Astrocyte (in vitro differentiated cells and primary cell): ENCODE results near the gene SULT2B1. TPM values are rescaled to one million over a fixed set of nuclear protein-coding genes. Genes with fewer than 3 reads are reported as not detected.
"Not testable (repeated sequence)": the region's sequence is repeated elsewhere in the genome, so short reads cannot be mapped to it uniquely, and the experiment has no call there.

ENCODE experiments used
- DNase-seq: peaks from one replicate; pipeline ENCODE4 v3.0.0-alpha.2; 2010; ENCODE audit warnings: low read depth
- FAIRE-seq: peaks from 2 replicates; lab custom pipeline; 2011; peaks lifted over from hg19 to GRCh38; lab: Jason Lieb, UNC
- H2AFZ ChIP-seq: 2 replicates; pipeline ENCODE4 v1.6.0; 2012; ENCODE audit warnings: low read depth, low read length, inconsistent platforms
- H3K27ac ChIP-seq: 2 replicates; pipeline ENCODE4 v1.5.1; 2011; ENCODE audit warnings: low read depth, low read length, inconsistent platforms
- H3K27me3 ChIP-seq: 2 replicates; pipeline ENCODE4 v1.6.0; 2011; ENCODE audit warnings: low read length, inconsistent platforms; ENCODE audit not compliant: insufficient read depth
- H3K36me3 ChIP-seq: 2 replicates; pipeline ENCODE4 v1.5.1; 2011; ENCODE audit warnings: low read length, inconsistent platforms; ENCODE audit not compliant: insufficient read depth
- H3K4me1 ChIP-seq: 2 replicates; pipeline ENCODE4 v1.5.1; 2011; ENCODE audit warnings: low read length, inconsistent platforms; ENCODE audit not compliant: insufficient read depth
- H3K4me2 ChIP-seq: 2 replicates; pipeline ENCODE4 v1.6.0; 2012; ENCODE audit warnings: low read length, inconsistent platforms
- H3K4me3 ChIP-seq: 2 replicates; pipeline ENCODE4 v1.5.1; 2011; ENCODE audit warnings: low read depth, mild to moderate bottlenecking, low read length, inconsistent platforms; ENCODE audit not compliant: insufficient read depth
- H3K79me2 ChIP-seq: 2 replicates; pipeline ENCODE4 v1.6.0; 2012; ENCODE audit warnings: mild to moderate bottlenecking, low read length, inconsistent platforms; ENCODE audit not compliant: insufficient read depth
- H3K9ac ChIP-seq: 2 replicates; pipeline ENCODE4 v1.6.0; 2012; ENCODE audit warnings: mild to moderate bottlenecking, low read length, inconsistent platforms
- H3K9me3 ChIP-seq: 2 replicates; pipeline ENCODE4 v1.5.1; 2012; ENCODE audit warnings: low read depth, mild to moderate bottlenecking, low read length, inconsistent platforms; ENCODE audit not compliant: insufficient read depth
- H4K20me1 ChIP-seq: 2 replicates; pipeline ENCODE4 v1.6.0; 2012; ENCODE audit warnings: low read length, inconsistent platforms; ENCODE audit not compliant: insufficient read depth
- H3K27ac Mint-ChIP-seq: one replicate; pipeline ENCODE4 v1.8.0; 2021; ENCODE audit warnings: mild to moderate bottlenecking, mixed read lengths; ENCODE audit not compliant: unreplicated experiment
- H3K27me3 Mint-ChIP-seq: one replicate; pipeline ENCODE4 v1.8.0; 2021; ENCODE audit warnings: low read depth, mixed read lengths; ENCODE audit not compliant: unreplicated experiment
- H3K36me3 Mint-ChIP-seq: one replicate; pipeline ENCODE4 v1.8.0; 2021; ENCODE audit warnings: low read depth, mixed read lengths; ENCODE audit not compliant: unreplicated experiment
- H3K4me1 Mint-ChIP-seq: one replicate; pipeline ENCODE4 v1.8.0; 2021; ENCODE audit warnings: low read depth, mixed read lengths; ENCODE audit not compliant: unreplicated experiment
- H3K4me3 Mint-ChIP-seq: one replicate; pipeline ENCODE4 v1.8.0; 2021; ENCODE audit warnings: mild to moderate bottlenecking, moderate library complexity, mixed read lengths; ENCODE audit not compliant: unreplicated experiment
- H3K9me3 Mint-ChIP-seq: one replicate; pipeline ENCODE4 v1.8.0; 2021; ENCODE audit warnings: mild to moderate bottlenecking, mixed read lengths; ENCODE audit not compliant: unreplicated experiment
- EZH2 ChIP-seq: IDR thresholded peaks from 2 replicates; pipeline ENCODE4 v1.6.1; 2012; ENCODE audit warnings: mild to moderate bottlenecking, low read length, inconsistent platforms; ENCODE audit not compliant: insufficient read depth
- total RNA-seq: library from RNA; stranded (reverse); gene quantifications from 2 replicates; pipeline ENCODE4 v1.2.1, GENCODE V29; 2021
- TF ChIP-seq, protein P1 (sequence below): IDR thresholded peaks from 2 replicates; pipeline ENCODE4 v1.5.1; 2011; ENCODE audit warnings: low read depth, mild to moderate bottlenecking, inconsistent platforms, low read length, moderate library complexity; ENCODE audit not compliant: insufficient read depth

SULT2B1 gene
- total RNA-seq, 1 donor from 2014 or later: not detected

DNA sequence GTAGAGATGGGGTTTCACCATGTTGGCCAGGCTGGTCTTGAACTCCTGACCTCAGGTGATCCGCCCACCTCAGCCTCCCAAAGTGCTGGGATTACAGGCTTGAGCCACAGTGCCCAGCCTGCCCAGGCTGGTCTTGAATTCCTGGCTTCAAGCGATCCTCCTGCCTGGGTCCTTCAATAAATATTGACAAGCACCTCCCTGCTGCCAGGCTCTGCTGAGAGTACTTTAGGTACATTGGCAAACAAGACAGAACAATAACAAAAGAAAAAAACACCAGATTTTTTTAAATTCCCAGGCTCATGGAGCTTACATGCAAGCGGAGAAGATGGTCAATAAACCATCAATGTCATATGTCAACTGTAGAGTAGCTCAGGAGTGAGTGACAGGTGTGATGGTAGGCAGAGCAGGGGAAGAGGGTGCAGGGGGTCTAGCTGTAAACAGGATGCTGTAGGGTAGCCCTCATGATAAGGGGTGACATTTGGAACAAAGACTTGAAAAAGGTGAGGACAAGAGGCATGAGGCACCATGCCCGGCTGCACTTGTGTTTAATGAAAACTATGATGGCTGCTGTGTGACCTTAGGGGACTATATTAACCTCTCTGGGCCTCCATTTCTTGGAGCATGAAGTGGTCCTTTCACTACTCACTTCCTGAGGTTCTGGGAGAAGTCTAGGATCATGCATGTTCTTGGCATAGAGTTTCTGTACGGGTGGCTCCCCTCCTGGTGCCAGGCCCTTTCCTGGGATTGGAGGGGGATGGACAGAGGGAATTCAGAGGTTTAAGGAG, 19.6 kb downstream of the SULT2B1 start:
- H3K4me1 Mint-ChIP-seq: peaks cover 8% of the 10 kb centered on the region
- H3K9me3 ChIP-seq: no peaks in the 10 kb centered on the region
- H3K27me3 ChIP-seq: no peaks in the 10 kb centered on the region
- no peaks in the 10 kb centered on the region for H3K36me3 ChIP-seq
- H3K4me3 ChIP-seq: no peak overlapping the region
- H3K4me3 Mint-ChIP-seq: no peak overlapping the region
- H3K9me3 Mint-ChIP-seq: no peaks in the 10 kb centered on the region
- H3K4me2 ChIP-seq: no peak overlapping the region
- DNase-seq: no peak
- no peaks in the 10 kb centered on the region for H3K79me2 ChIP-seq
- no peaks in the 10 kb centered on the region for H4K20me1 ChIP-seq
- no peak overlapping the region for H3K27ac ChIP-seq
- peaks cover 12% of the 10 kb centered on the region for H3K4me1 ChIP-seq
- H3K9ac ChIP-seq: no peak overlapping the region
- H2AFZ ChIP-seq: no peak overlapping the region
- no peak for FAIRE-seq
- H3K36me3 Mint-ChIP-seq: no peaks in the 10 kb centered on the region
- H3K27ac Mint-ChIP-seq: no peak overlapping the region
- H3K27me3 Mint-ChIP-seq: peaks cover 3% of the 10 kb centered on the region
- TF ChIP-seq, protein P1, sequence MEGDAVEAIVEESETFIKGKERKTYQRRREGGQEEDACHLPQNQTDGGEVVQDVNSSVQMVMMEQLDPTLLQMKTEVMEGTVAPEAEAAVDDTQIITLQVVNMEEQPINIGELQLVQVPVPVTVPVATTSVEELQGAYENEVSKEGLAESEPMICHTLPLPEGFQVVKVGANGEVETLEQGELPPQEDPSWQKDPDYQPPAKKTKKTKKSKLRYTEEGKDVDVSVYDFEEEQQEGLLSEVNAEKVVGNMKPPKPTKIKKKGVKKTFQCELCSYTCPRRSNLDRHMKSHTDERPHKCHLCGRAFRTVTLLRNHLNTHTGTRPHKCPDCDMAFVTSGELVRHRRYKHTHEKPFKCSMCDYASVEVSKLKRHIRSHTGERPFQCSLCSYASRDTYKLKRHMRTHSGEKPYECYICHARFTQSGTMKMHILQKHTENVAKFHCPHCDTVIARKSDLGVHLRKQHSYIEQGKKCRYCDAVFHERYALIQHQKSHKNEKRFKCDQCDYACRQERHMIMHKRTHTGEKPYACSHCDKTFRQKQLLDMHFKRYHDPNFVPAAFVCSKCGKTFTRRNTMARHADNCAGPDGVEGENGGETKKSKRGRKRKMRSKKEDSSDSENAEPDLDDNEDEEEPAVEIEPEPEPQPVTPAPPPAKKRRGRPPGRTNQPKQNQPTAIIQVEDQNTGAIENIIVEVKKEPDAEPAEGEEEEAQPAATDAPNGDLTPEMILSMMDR: no peak
- no peak for TF ChIP-seq EZH2

DNA sequence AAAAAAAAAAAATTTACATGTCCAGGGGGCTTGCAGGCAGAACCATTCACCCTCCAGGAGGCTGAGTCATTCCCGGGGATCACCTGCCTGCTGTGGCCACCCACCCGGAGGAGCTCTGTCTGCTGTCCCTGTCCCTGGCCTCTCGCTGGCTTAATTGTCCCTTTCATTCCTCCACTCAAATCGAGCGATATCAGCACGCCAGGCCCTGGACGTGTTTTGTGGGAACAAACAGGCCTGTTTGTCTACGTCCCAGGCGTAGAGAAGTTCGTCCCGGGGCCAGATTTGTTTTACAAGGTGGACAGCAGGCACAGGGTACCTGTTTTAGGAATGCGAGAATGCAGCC, 21.2 kb downstream of the SULT2B1 start:
- Histone ChIP-seq H4K20me1 (no peaks in the 10 kb centered on the region), H2AFZ (no peak overlapping the region), H3K27me3 (no peaks in the 10 kb centered on the region), H3K4me3 (no peak overlapping the region), H3K4me2 (no peak overlapping the region), H3K36me3 (no peaks in the 10 kb centered on the region), H3K27ac (no peak overlapping the region), H3K9me3 (no peaks in the 10 kb centered on the region), H3K79me2 (no peaks in the 10 kb centered on the region), H3K4me1 (peaks cover 7% of the 10 kb centered on the region), H3K9ac (no peak overlapping the region)
- TF ChIP-seq EZH2: no peak
- TF ChIP-seq, protein P1: no peak
- Mint-ChIP-seq H3K9me3 (no peaks in the 10 kb centered on the region), H3K36me3 (no peaks in the 10 kb centered on the region), H3K27me3 (peaks cover 3% of the 10 kb centered on the region), H3K27ac (no peak overlapping the region), H3K4me1 (peaks cover 8% of the 10 kb centered on the region), H3K4me3 (no peak overlapping the region)
- FAIRE-seq: no peak
- no peak for DNase-seq

DNA sequence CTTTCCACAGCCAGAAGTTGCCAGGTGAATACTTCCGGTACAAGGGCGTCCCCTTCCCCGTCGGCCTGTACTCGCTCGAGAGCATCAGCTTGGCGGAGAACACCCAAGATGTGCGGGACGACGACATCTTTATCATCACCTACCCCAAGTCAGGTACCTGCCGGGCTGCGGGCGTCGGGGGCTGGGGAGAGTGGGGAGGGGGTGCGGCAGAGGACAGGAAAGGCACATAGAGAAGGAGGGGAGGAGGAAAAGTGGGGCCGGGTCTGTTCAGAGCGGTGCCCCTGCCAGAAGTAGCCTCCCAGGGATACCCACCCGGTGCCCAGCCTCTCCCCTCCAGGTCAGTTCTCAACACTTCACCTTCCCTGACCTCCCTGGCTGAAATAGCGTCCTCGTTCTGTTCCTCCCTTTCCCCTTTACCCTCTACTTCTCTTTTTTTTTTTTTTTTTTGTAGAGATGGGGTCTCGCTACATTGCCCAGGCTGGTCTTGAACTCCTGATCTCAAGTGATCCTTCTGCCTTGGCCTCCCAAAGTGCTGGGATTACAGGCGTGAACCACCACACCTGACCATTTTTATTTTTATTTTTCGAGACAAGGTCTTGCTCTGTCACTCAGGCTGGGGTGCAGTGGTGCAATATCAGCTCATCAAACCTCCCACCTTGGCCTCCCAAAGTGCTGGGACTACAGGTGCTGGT, 24.1 kb downstream of the SULT2B1 start:
- no peaks in the 10 kb centered on the region for H3K79me2 ChIP-seq
- H2AFZ ChIP-seq: no peak overlapping the region
- H3K9ac ChIP-seq: no peak overlapping the region
- H3K27ac Mint-ChIP-seq: no peak overlapping the region
- H3K4me1 ChIP-seq: no peaks in the 10 kb centered on the region
- no peaks in the 10 kb centered on the region for H3K9me3 ChIP-seq
- H3K27me3 ChIP-seq: no peaks in the 10 kb centered on the region
- no peaks in the 10 kb centered on the region for H3K9me3 Mint-ChIP-seq
- DNase-seq (no peak), FAIRE-seq (no peak)
- no peak overlapping the region for H3K4me3 ChIP-seq
- H3K36me3 ChIP-seq: no peaks in the 10 kb centered on the region
- no peak overlapping the region for H3K4me3 Mint-ChIP-seq
- no peaks in the 10 kb centered on the region for H4K20me1 ChIP-seq
- peaks cover 1% of the 10 kb centered on the region for H3K4me1 Mint-ChIP-seq
- H3K4me2 ChIP-seq: no peak overlapping the region
- no peak overlapping the region for H3K27ac ChIP-seq
- TF ChIP-seq, protein P1: no peak
- TF ChIP-seq EZH2: no peak
- H3K36me3 Mint-ChIP-seq: no peaks in the 10 kb centered on the region
- peaks cover 3% of the 10 kb centered on the region for H3K27me3 Mint-ChIP-seq

DNA sequence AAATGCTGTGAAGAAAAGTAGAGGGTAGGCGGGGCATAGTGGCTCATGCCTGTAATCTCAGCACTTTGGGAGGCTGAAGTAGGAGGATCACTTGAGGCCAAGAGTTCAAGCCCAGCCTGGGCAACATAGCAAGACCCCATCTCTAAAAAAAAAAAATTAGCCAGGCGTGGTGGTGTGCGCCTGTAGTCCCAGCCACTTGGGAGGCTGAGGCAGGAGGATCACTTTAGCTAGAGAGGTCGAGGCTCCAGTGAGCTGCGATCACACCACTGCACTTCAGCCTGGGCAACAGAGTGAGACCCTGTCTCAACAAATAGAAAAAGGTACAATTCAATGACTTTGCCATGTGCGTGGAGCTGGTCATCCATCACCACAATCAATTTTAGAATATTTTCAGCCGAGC, 25.9 kb downstream of the SULT2B1 start:
- not testable (repeated sequence) for H2AFZ ChIP-seq, H3K9me3 Mint-ChIP-seq, FAIRE-seq, H3K79me2 ChIP-seq, H3K4me2 ChIP-seq, H3K27me3 Mint-ChIP-seq, H3K36me3 ChIP-seq, H3K4me1 Mint-ChIP-seq, H3K4me3 Mint-ChIP-seq, H3K4me3 ChIP-seq, DNase-seq, H3K4me1 ChIP-seq, H3K27ac ChIP-seq, H4K20me1 ChIP-seq, H3K27ac Mint-ChIP-seq, H3K9ac ChIP-seq, H3K36me3 Mint-ChIP-seq, H3K27me3 ChIP-seq, H3K9me3 ChIP-seq
